ENCODE measurements around the gene ANKS1B. TPM values are rescaled to one million over a fixed set of nuclear protein-coding genes. Genes with fewer than 3 reads are reported as not detected.

Gene ANKS1B
- total and polyA plus RNA-seq, 2 of the 4 experiments (the other 2 are of a cell fraction), result 0.17 to 0.18 TPM

DNA sequence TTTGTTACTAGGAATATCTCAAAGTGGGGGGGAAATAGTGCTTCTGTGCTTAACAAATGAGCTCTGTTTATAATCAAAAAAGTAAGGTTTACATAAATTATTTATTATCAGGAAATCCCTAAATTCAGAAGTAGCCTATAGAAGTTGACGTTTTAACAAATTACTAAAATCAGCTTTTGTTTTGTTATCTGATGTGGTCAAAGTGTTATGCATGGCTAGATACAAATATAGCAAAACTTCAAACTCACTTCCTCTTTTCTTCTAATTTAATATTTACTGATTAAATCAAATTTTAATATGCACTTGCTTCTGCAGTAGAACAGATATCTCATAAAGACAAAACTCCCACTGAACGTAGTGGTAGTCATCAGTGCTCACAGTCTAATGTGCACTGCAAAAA lies 289.7 kb downstream of the ANKS1B start:
- Histone ChIP-seq H2AK5ac (ENCODE audit: low read depth, low read length) (no peak overlapping the region), H2AFZ (replicated peaks; ENCODE audit: low read length, poor library complexity) (no peak overlapping the region), H3K4me1 (ENCODE audit: control insufficient read depth, insufficient read depth, low read length) (no peaks in the 10 kb centered on the region), H2BK120ac (ENCODE audit: low read depth, low read length) (no peak overlapping the region), H2BK20ac (ENCODE audit: low read depth, low read length) (no peak overlapping the region), H4K5ac (ENCODE audit: low read depth, low read length) (no peak overlapping the region), H3K18ac (ENCODE audit: low read depth, low read length) (no peak overlapping the region), H3K56ac (ENCODE audit: extremely low read depth, insufficient read depth, low read length) (no peak overlapping the region), H3K4ac (ENCODE audit: low read depth, low read length) (no peak overlapping the region), H3K9me3 (ENCODE audit: control insufficient read depth, insufficient read depth, low read length) (no peaks in the 10 kb centered on the region; the same call in 1 of the 2 replicates), H3K14ac (replicated peaks; ENCODE audit: low read depth, low read length) (no peak overlapping the region), H3K36me3 (ENCODE audit: control insufficient read depth, insufficient read depth, low read length) (no peaks in the 10 kb centered on the region), H3K79me1 (ENCODE audit: low read depth in 1 of 2, low read length in 2 of 2) (no peaks in the 10 kb centered on the region), H4K8ac (ENCODE audit: low read depth in 2 of 2, low read length in 2 of 2) (no peak overlapping the region), H2AK9ac (replicated peaks; ENCODE audit: low read depth, low read length, poor library complexity) (no peak overlapping the region), H3K27me3 (ENCODE audit: control insufficient read depth, insufficient read depth, low read length) (no peaks in the 10 kb centered on the region), H2BK15ac (ENCODE audit: low read depth, low read length) (no peak overlapping the region), H4K91ac (ENCODE audit: insufficient read depth, low read depth, low read length) (no peak overlapping the region), H3K9me1 (ENCODE audit: insufficient read depth, low read length) (no peaks in the 10 kb centered on the region), H3K4me3 (ENCODE audit: insufficient read depth, low read depth, low read length) (no peak overlapping the region), H3K27ac (ENCODE audit: insufficient read depth, low read length) (no peak overlapping the region), H2BK5ac (ENCODE audit: low read depth, low read length, poor library complexity, severe bottlenecking) (no peak overlapping the region), H3K9ac (ENCODE audit: low read depth, low read length) (no peak overlapping the region), H3K4me2 (ENCODE audit: low read depth, low read length) (no peak overlapping the region), H3K23ac (ENCODE audit: low read depth, low read length) (no peak overlapping the region), H4K20me1 (ENCODE audit: insufficient read depth, low read length) (no peaks in the 10 kb centered on the region)
- DNase-seq (no peak), ATAC-seq (ENCODE audit: low read depth) (no peak)
- CTCF ChIA-PET, result no interaction called here
- intact Hi-C loops (cut with micrococcal nuclease) (no loop called here), dilution Hi-C loops (cut with HindIII; ENCODE audit: low sequenced_read_pairs, unreplicated experiment) (no loop called here), in situ Hi-C loops (cut with MboI; ENCODE audit: low sequenced_read_pairs) (no loop called here)
- POLR2A ChIA-PET (ENCODE audit: unreplicated experiment), result no interaction called here
- TF ChIP-seq USF2 (IDR thresholded peaks at IDR 0.05; ENCODE audit: low read depth, low read length) (no peak), MAFK (IDR thresholded peaks at IDR 0.05; ENCODE audit: low read depth, low read length) (no peak), POLR2A (IDR thresholded peaks at IDR 0.05; ENCODE audit: low read depth, low read length) (no peak), RFX5 (IDR thresholded peaks at IDR 0.05; ENCODE audit: low read depth, low read length) (no peak), CTCF (conservative IDR thresholded peaks at IDR 0.05; ENCODE audit: low read depth, low read length) (no peak), RCOR1 (IDR thresholded peaks at IDR 0.05; ENCODE audit: insufficient replicate concordance, low read length) (no peak), ELK1 (IDR thresholded peaks at IDR 0.05; ENCODE audit: borderline replicate concordance, low read depth, low read length) (no peak), CEBPB (IDR thresholded peaks at IDR 0.05; ENCODE audit: low read depth, low read length) (no peak), NFE2L2 (IDR thresholded peaks at IDR 0.05; ENCODE audit: low read depth, low read length) (no peak), RAD21 (IDR thresholded peaks at IDR 0.05; ENCODE audit: low read length) (no peak), MXI1 (IDR thresholded peaks at IDR 0.05; ENCODE audit: borderline replicate concordance, low read depth, low read length) (no peak), FOS (IDR thresholded peaks at IDR 0.05; ENCODE audit: low read depth, low read length) (no peak), CHD1 (IDR thresholded peaks at IDR 0.05; ENCODE audit: low read depth, low read length) (no peak), SMC3 (IDR thresholded peaks at IDR 0.05; ENCODE audit: low read depth, low read length) (no peak), BHLHE40 (IDR thresholded peaks at IDR 0.05; ENCODE audit: low read depth, low read length) (no peak)
- WGBS, 2 experiments (ENCODE audit: extremely low coverage in 2 of 2, insufficient read length in 1 of 2), result no CpG with 5 or more reads among the region's 2 CpGs
- no TSS peak for BruUV-seq (replicated peaks)

Data from IMR-90 (cell line).